Measurements from ENCODE around the gene LY9.

LY9 gene

DNA sequence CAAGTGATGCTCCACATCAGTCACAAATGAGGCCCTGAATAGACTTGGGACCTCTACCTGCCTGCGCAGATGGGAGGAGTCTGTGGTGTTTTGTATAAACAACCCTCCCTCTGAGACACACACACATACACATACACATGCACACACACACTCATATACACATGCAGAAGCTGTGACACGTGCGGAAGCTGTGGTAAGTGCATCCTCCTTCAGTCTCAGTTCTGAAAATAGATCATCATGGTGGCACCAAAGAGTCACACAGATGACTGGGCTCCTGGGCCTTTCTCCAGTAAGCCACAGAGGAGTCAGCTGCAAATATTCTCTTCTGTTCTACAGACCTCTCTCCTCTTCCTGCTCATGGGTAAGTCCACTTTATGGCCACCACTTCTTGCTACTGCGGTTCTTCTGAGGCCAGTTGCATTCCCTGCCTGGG lies at the start of gene LY9:
TSS of gene LY9 (plus strand) at position 224 of the 433 bp plus-strand sequence. CDS start at position 238, 14 bp downstream.
- DNase-seq: no peak

GRCh38 chr1:160746836-160747500 lies 49.0 kb upstream of the LY9 start:
- DNase-seq: no peak

GRCh38 chr1:160747717-160748116 lies 48.3 kb upstream of the LY9 start:
- DNase-seq: no peak

DNA sequence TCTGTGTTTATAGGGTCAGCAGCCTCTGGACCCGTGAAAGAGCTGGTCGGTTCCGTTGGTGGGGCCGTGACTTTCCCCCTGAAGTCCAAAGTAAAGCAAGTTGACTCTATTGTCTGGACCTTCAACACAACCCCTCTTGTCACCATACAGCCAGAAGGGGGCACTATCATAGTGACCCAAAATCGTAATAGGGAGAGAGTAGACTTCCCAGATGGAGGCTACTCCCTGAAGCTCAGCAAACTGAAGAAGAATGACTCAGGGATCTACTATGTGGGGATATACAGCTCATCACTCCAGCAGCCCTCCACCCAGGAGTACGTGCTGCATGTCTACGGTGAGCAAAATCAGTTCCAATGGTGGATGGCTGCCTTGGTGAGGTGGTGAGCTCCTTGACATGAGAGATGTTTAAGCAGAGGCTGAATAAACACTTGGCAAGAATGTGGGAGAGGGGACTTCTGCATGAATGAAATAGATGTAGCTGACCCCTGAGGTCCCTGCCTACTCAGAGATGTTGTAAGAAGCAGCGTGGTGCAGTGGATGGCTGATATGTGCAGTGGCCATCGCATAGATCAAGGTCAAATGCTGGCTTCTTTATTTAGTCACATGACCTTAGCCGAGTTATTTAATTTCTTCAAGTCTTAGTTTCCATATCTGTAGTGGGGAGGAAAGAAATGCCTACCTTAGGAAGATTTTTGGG lies 47.6 kb upstream of the LY9 start:
- DNase-seq: no peak

DNA sequence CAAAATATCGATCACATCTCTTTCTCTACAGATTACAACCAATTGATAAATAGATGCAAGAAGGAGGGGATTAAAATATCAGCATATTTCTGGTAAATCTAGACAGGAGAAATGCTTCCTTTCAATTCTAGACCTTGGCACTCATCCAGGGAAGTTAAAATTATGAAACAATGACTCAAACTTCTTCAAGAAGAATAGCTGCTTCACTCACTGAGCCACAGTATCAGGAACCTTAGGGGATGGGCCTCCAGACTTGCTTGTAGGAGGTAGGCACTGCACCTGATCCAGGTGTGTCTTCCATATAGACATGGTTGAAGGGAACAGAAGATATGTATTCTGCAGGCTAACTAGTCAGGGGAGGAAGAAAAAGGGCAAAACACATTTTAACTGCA lies 47.1 kb upstream of the LY9 start:
- DNase-seq: no peak

- no peak for DNase-seq
Measured at GRCh38 chr1:160750608-160751007, 45.4 kb upstream of the LY9 start.

GRCh38 chr1:160752406-160752805 lies 43.6 kb upstream of the LY9 start:
- no peak for DNase-seq

DNA sequence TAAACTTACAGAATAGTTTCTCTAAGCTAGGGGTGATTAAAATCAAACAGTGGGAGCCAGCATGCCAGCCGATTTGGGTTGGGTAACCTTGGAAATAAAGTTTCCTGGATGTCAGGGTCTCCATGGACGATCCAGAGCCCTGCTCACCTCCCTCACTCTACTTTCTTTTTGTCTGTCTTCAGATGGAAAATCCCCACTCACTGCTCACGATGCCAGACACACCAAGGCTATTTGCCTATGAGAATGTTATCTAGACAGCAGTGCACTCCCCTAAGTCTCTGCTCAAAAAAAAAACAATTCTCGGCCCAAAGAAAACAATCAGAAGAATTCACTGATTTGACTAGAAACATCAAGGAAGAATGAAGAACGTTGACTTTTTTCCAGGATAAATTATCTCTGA lies 43.0 kb upstream of the LY9 start:
- DNase-seq: no peak

- no peak for DNase-seq
Measured at GRCh38 chr1:160753594-160753993, 42.4 kb upstream of the LY9 start.

DNA sequence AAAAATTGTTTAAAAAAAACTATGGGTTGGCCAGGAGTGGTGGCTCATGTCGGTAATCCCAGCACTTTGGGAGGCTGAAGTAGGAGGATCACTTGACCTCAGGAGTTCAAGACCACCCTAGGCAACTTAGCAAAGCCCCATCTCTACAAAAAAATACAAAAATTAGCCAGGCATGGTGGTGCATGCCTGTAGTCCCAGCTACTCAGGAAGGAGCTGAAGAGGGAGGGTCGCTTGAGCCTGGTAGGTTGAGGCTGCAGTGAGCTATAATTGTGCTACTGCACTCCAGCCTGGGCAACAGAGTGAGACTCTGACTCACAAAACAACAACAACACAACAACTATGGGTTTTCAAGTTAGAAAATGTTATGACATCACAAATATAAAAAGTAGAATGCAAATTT lies 40.5 kb upstream of the LY9 start:
- no peak for DNase-seq

DNA sequence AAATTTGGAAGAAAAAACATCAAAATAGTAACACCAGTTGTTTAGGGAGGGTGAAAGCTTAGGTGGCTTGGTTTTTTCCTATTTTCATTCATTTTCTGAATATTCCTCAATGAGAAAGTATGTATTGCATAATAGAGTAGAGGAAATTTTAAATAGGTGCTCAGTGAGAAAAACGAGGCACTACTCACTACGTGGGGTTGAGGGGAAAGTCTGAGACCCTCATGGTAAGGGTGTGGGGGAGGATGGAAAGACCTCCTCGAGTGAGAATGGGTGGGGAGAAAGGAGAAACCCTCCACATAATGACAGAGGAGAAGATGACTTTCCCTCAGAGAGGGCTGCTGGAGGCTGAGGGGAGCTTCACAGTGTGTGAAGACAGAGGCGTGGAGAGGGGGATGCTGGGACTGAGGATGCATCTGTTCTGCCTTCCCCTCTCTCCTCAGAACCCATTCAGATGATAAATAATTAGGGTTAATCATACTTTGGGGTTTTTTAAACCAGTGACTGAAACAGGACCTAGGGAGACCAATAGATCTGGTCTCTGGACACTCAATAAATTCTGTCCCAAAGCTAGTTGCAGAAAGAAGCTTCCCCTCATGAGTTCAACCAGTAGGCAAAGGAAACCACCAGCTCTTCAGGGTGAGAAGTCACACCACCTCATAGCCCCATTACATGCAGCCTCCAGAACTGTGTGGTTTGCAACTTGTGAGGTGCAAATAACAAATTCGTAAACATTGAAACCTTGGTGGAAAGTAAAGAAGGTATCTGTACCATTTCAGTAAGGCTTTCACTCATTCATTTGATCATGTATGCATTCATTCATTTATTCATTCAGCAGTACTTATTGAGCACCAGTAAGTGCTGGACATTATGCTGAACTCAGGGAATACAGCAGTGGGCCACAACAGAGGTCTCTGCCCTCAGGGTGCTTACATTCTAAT lies 39.8 kb upstream of the LY9 start:
- DNase-seq: no peak

DNA sequence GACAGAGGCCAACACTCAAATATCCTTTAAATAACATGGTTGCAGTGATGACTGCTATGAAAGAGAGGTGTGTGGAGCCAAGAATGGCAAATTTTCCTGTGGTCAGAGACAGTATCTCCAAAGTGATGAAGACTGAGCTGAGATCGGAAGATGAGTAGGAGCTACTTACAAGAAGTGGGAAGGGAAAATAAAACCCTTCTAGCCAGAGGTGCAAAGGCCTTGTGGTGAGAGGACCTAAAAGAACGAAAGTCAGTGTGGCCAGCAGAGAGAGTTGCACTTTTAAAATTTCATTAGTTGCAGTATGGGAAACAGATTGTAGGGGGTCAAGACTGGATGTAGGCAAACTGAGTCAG lies 39.1 kb upstream of the LY9 start:
- DNase-seq: no peak

- no peak for DNase-seq
Measured at GRCh38 chr1:160758521-160758920, 37.5 kb upstream of the LY9 start.

DNA sequence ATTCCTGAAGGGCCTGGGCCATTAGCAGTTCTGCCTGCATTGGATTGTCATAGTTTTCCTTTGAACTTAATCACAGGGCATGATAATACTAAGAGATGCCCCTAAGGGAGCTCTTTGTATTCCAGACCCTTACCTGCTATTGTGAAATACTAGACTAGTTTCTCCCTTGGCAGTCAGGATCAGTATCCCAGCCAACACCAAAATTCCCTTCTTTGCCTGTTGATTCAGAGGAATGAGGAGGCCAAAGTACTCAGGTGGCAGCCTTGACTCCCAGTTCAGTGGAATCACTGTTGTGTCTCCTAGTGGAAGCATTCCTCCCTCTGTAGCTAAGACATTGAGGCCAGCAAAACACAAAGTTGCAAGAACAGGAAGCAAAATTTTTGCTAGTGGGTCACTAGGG lies 36.2 kb upstream of the LY9 start:
- no peak for DNase-seq

DNA sequence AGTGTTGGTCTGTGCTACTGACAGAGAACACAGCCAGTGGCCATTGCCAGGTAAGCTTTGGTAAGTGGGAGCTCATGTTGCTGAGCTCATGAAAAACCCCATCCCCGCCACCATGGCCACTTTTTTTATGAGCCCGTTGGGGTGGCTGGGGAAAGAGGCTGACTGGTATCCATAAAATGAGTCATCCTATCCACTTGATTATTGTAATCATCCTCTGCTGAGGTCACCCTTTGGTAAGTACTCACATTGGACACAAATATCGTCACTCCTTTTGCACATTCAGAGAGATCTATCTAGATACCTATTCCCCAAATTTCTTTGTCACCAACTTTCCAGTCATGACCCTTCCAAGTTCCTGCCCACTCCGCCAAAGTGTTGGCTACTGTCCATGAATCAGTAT lies 34.9 kb upstream of the LY9 start:
- no peak for DNase-seq

GRCh38 chr1:160761886-160762285 lies 34.1 kb upstream of the LY9 start:
- DNase-seq: no peak

- DNase-seq: no peak
Measured at GRCh38 chr1:160763993-160764392, 32.0 kb upstream of the LY9 start.

GRCh38 chr1:160767395-160768294 lies 28.3 kb upstream of the LY9 start:
- DNase-seq: no peak

DNA sequence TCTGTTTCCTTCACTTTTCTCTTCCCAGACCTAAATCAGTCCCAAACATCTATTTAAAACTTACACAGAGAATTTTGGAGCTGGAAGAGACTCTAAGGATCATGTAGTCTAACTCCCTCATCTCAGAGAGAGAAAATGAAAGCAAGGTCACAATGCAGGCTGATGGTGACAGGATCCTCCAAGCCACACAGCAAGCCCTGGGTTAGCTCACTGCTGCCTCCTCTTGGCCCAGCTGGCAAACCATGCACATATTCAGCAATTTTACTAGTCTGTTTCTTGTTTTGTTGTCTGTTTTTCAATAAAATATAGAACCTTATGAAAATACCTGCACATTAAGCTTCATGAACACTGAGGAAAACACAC lies 27.7 kb upstream of the LY9 start:
- no peak for DNase-seq

- DNase-seq: no peak
Measured at GRCh38 chr1:160772331-160772730, 23.6 kb upstream of the LY9 start.

DNA sequence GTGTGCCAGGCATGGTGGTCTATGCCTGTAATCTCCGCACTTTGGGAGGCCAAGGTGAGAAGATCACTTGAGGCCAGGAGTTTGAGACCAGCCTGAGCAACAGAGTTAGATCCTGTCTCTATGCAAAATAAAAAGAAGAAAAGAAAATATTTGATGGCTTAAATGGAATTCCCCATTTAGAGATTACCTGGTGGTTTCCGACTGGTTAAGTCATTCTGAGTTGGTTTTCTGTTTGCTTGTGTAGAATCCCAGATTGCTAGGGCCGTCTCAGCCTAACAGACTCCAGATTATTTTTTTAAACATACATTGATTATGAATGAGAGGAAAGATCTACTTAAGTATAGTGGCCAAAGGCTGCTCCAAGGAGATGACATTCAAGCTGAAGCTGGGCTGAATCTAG lies 22.9 kb upstream of the LY9 start:
- no peak for DNase-seq

GRCh38 chr1:160774886-160775719 lies 20.9 kb upstream of the LY9 start:
- DNase-seq: no peak

Measured in NCI-H345 (cell line).